ENCODE data around the gene MACF1. TPM values are rescaled to one million over a fixed set of nuclear protein-coding genes. Genes with fewer than 3 reads are reported as not detected.

Gene MACF1
- total and polyA plus RNA-seq, 2 of the 13 experiments (the other 11 are each of a cell fraction or from before 2014, with no cell fraction given) = 36.7 to 65.4 TPM

GRCh38 chr1:39183503-39184353 is 20.8 kb upstream of the MACF1 start (continued):
- TF ChIP-seq ZBTB4 (CRISPR knock-in tag; IDR thresholded peaks at IDR 0.05; ENCODE audit: borderline replicate concordance) (no peak), ZNF530 (CRISPR knock-in tag; IDR thresholded peaks at IDR 0.05; ENCODE audit: low read depth) (no peak), ZNF609 (CRISPR knock-in tag; IDR thresholded peaks at IDR 0.05; ENCODE audit: borderline replicate concordance) (no peak), GABPA (IDR thresholded peaks at IDR 0.05; ENCODE audit: low read depth, low read length) (no peak), GABPA (CRISPR knock-in tag; IDR thresholded peaks at IDR 0.05; ENCODE audit: low read depth) (no peak), ZNF839 (CRISPR knock-in tag; IDR thresholded peaks at IDR 0.05; ENCODE audit: borderline replicate concordance) (no peak), ZFP82 (CRISPR knock-in tag; IDR thresholded peaks at IDR 0.05; ENCODE audit: borderline replicate concordance) (no peak), NR2F1 (CRISPR knock-in tag; IDR thresholded peaks at IDR 0.05) (no peak), ZNF329 (CRISPR knock-in tag; IDR thresholded peaks at IDR 0.05; ENCODE audit: low read depth) (no peak), ZBTB8A (CRISPR knock-in tag; IDR thresholded peaks at IDR 0.05; ENCODE audit: borderline replicate concordance, low read depth) (no peak), IKZF1 (IDR thresholded peaks at IDR 0.05) (no peak), KMT2B (CRISPR knock-in tag; IDR thresholded peaks at IDR 0.05) (no peak), CBX1 (IDR thresholded peaks at IDR 0.05; ENCODE audit: low read depth) (no peak), IRF2 (CRISPR knock-in tag; IDR thresholded peaks at IDR 0.05) (no peak), ZNF225 (CRISPR knock-in tag; IDR thresholded peaks at IDR 0.05) (no peak), ZNF737 (CRISPR knock-in tag; IDR thresholded peaks at IDR 0.05; ENCODE audit: borderline replicate concordance) (no peak), SUZ12 (IDR thresholded peaks at IDR 0.05; ENCODE audit: low read depth, low read length) (no peak), ZNF441 (CRISPR knock-in tag; IDR thresholded peaks at IDR 0.05; ENCODE audit: borderline replicate concordance) (no peak), ZBTB7B (CRISPR knock-in tag; IDR thresholded peaks at IDR 0.05) (no peak), ARNT (IDR thresholded peaks at IDR 0.05) (no peak), BORCS8-MEF2B (CRISPR knock-in tag; IDR thresholded peaks at IDR 0.05) (no peak), CCDC6 (CRISPR knock-in tag; IDR thresholded peaks at IDR 0.05) (no peak)

Data from HepG2 (cell line).